SKM-1 (cell line): ENCODE measurements around the gene BCAP29.
"Not testable (repeated sequence)": the region's sequence is repeated elsewhere in the genome, so short reads cannot be mapped to it uniquely, and the experiment has no call there.

Experiments
- DNase-seq: peaks from one replicate; lab custom pipeline; 2025; ENCODE audit not compliant: unreplicated experiment; lab: John Stamatoyannopoulos, UW

BCAP29 gene

GRCh38 chr7:107579885-107580715 is at the start of gene BCAP29:
Gene BCAP29, plus strand, starts transcription at chr7:107580246. Its CDS starts 527 bp downstream, at chr7:107580773.
- DNase-seq: peak; percentile 42

- no peak for DNase-seq
Measured at GRCh38 chr7:107530751-107531150, 49.3 kb upstream of the BCAP29 start.

GRCh38 chr7:107534139-107534538 is 45.9 kb upstream of the BCAP29 start:
- no peak for DNase-seq

GRCh38 chr7:107537228-107537627 is 42.8 kb upstream of the BCAP29 start:
- DNase-seq: not testable (repeated sequence)

GRCh38 chr7:107538001-107538400 is 42.0 kb upstream of the BCAP29 start:
- DNase-seq: no peak

GRCh38 chr7:107543338-107543993 is 36.6 kb upstream of the BCAP29 start:
- DNase-seq: no peak

- DNase-seq: no peak
Measured at GRCh38 chr7:107544848-107545591, 35.0 kb upstream of the BCAP29 start.

- no peak for DNase-seq
Measured at GRCh38 chr7:107551936-107552335, 28.1 kb upstream of the BCAP29 start.

GRCh38 chr7:107555893-107556292 is 24.2 kb upstream of the BCAP29 start:
- DNase-seq: no peak

- no peak for DNase-seq
Measured at GRCh38 chr7:107559864-107560263, 20.2 kb upstream of the BCAP29 start.

- DNase-seq: no peak
Measured at GRCh38 chr7:107560898-107561516, 19.0 kb upstream of the BCAP29 start.

GRCh38 chr7:107563081-107563774 is 16.8 kb upstream of the BCAP29 start:
- DNase-seq: no peak

- peak; percentile 14 for DNase-seq
Measured at GRCh38 chr7:107563775-107564552, 16.1 kb upstream of the BCAP29 start, which contains the start of the genes COG5 and DUS4L. Gene COG5, minus strand, starts transcription at chr7:107563920. Its CDS starts 24 bp downstream, at chr7:107563896. Gene DUS4L, plus strand, starts transcription at chr7:107563971. Its CDS starts 3,100 bp downstream, at chr7:107567071.

- no peak for DNase-seq
Measured at GRCh38 chr7:107564553-107565298, 15.3 kb upstream of the BCAP29 start.

GRCh38 chr7:107570298-107570697 is 9.7 kb upstream of the BCAP29 start:
- no peak for DNase-seq

GRCh38 chr7:107573537-107573936 is 6.5 kb upstream of the BCAP29 start:
- DNase-seq: no peak

GRCh38 chr7:107579554-107579884 is 527 bp upstream of the BCAP29 start:
- DNase-seq: no peak

- no peak for DNase-seq
Measured at GRCh38 chr7:107580716-107581383, 804 bp downstream of the BCAP29 start.
